Mononuclear cell (primary cell): ENCODE results near the gene KANK3. TPM values are rescaled to one million over a fixed set of nuclear protein-coding genes. Genes with fewer than 3 reads are reported as not detected.
"Not testable (repeated sequence)": the region's sequence is repeated elsewhere in the genome, so short reads cannot be mapped to it uniquely, and the experiment has no call there.

Source experiments
- H3K27me3 ChIP-seq: 2 replicates; pipeline ENCODE4 v1.6.0; 2011; ENCODE audit warnings: low read length, control low read depth; ENCODE audit not compliant: insufficient read depth
- H3K4me1 ChIP-seq: 2 replicates; pipeline ENCODE4 v1.5.1; 2011; ENCODE audit warnings: mild to moderate bottlenecking, low read length, control low read depth; ENCODE audit not compliant: insufficient read depth
- H3K4me3 ChIP-seq: 2 replicates; pipeline ENCODE4 v1.5.1; 2011; ENCODE audit warnings: mild to moderate bottlenecking, low read length, moderate library complexity
- H3K9me3 ChIP-seq: 2 replicates; pipeline ENCODE4 v1.5.1; 2011; ENCODE audit warnings: low read depth, mild to moderate bottlenecking, control low read depth, low read length
- total RNA-seq: library from RNA; depleted of rRNA; stranded (reverse); fragments of >200 nt; gene quantifications from one replicate; pipeline ENCODE4 v1.2.3, GENCODE V29; 2012

Gene KANK3
- total RNA-seq, 1 donor, result 0.42 TPM

DNA sequence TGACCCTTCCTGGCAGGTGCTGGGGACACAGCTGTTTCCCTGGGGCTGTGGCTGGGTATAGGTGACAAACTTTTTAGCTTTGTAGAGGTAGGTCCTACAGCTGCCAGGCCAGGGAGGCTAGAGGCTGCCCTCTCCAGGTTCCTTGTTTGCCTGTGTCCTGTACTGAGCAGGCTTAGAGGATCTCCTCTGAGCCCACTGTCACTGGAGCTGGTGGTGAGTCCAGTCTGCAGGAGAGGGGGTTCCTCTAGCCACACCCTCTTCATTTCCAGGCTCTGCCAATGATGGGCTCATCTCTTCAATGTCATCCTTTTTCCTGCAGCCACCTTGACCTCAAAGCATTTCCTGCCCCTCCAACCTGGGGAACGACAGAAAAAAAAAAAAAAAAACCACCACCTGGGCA lies 34.5 kb upstream of the KANK3 start:
- Histone ChIP-seq H3K27me3 (no peaks in the 10 kb centered on the region), H3K4me3 (no peak overlapping the region), H3K4me1 (no peaks in the 10 kb centered on the region), H3K9me3 (no peaks in the 10 kb centered on the region)

DNA sequence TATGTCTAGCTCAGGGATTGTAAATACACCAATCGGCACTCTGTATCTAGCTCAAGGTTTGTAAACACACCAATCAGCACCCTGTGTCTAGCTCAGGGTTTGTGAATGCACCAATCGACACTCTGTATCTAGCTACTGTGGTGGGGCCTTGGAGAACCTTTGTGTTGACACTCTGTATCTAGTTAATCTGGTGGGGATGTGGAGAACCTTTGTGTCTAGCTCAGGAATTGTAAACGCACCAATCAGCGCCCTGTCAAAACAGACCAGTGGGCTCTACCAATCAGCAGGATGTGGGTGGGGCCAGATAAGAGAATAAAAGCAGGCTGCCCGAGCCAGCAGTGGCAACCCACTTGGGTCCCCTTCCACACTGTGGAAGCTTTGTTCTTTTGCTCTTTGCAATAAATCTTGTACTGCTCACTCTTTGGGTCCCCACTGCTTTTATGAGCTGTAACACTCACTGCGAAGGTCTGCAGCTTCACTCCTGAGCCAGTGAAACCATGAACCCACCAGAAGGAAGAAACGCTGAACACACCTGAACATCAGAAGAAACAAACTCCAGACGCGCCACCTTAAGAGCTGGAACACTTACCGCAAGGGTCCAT lies 33.4 kb upstream of the KANK3 start:
- H3K9me3 ChIP-seq, H3K4me1 ChIP-seq, H3K27me3 ChIP-seq, H3K4me3 ChIP-seq: not testable (repeated sequence)

DNA sequence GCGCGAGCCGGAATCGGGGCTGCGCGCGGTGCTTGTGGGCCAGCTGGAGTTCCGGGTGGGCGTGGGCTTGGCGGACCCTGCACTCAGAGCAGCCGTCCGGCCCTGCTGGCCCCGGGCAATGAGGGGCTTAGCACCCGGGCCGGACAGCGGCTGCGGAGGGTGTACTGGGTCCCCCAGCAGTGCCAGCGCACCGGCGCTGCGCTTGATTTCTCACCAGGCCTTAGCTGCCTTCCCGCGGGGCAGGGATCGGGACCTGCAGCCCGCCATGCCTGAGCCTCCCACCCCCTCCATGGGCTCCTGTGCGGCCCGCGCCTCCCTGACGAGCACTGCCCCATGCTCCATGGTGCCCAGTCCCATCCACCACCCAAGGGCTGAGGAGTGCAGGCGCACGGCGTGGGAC lies 32.7 kb upstream of the KANK3 start:
- H3K4me3 ChIP-seq, H3K9me3 ChIP-seq, H3K4me1 ChIP-seq, H3K27me3 ChIP-seq: not testable (repeated sequence)

DNA sequence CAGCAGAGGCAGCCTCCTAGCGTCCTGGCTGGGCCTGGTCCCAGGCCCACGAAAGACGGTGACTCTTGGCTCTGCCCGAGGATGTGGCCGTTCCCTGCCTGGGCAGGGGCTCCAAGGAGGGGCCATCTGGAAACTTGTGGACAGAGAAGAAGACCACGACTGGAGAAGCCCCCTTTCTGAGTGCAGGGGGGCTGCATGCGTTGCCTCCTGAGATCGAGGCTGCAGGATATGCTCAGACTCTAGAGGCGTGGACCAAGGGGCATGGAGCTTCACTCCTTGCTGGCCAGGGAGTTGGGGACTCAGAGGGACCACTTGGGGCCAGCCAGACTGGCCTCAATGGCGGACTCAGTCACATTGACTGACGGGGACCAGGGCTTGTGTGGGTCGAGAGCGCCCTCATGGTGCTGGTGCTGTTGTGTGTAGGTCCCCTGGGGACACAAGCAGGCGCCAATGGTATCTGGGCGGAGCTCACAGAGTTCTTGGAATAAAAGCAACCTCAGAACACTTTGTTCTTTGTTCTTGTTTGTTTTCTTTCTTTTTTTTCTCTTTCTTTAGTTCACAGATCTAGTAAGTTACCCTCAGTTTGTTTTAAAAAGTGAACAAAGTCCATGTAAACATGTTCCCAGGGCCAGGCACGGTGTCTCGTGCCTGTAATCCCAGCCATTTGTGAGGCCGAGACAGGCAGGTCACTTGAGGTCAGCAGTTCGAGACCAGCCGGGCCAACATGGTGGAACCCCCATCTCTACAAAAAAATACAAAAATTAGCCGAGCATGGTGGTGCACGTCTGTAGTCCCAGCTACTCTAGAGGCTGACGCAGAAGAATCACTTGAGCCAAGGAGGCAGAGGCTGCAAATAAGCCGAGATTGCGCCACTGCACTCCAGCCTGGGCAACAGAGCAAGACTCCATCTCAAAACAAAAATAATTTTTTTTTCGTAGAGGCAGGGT lies 31.1 kb upstream of the KANK3 start:
- H3K27me3 ChIP-seq, result no peaks in the 10 kb centered on the region
- H3K4me1 ChIP-seq, result no peaks in the 10 kb centered on the region
- H3K9me3 ChIP-seq, result no peaks in the 10 kb centered on the region
- no peak overlapping the region for H3K4me3 ChIP-seq

DNA sequence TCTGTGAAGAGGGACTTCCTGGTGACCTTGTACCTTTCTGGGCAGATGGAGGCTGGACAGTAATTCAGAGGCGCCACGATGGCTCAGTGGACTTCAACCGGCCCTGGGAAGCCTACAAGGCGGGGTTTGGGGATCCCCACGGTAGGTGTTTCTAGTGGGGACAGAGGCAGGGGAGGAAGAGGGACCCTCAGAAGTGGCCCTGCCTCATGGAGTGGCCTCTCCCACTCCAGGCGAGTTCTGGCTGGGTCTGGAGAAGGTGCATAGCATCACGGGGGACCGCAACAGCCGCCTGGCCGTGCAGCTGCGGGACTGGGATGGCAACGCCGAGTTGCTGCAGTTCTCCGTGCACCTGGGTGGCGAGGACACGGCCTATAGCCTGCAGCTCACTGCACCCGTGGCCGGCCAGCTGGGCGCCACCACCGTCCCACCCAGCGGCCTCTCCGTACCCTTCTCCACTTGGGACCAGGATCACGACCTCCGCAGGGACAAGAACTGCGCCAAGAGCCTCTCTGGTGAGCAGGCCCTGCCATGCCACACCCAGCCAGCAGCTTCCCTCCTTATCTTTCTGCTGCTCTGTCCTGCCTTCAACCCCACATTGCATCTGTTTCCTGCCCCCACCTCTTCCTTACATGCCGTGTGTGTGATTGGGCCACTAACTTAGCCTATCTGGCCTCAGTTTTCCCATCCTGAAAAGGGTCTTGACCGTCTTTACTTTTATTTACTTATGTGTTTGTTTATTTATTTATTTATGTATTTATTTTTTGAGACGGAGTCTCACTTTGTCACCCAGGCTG lies 28.1 kb upstream of the KANK3 start:
- Histone ChIP-seq H3K4me3 (no peak overlapping the region), H3K4me1 (no peaks in the 10 kb centered on the region), H3K9me3 (no peaks in the 10 kb centered on the region), H3K27me3 (no peaks in the 10 kb centered on the region)

DNA sequence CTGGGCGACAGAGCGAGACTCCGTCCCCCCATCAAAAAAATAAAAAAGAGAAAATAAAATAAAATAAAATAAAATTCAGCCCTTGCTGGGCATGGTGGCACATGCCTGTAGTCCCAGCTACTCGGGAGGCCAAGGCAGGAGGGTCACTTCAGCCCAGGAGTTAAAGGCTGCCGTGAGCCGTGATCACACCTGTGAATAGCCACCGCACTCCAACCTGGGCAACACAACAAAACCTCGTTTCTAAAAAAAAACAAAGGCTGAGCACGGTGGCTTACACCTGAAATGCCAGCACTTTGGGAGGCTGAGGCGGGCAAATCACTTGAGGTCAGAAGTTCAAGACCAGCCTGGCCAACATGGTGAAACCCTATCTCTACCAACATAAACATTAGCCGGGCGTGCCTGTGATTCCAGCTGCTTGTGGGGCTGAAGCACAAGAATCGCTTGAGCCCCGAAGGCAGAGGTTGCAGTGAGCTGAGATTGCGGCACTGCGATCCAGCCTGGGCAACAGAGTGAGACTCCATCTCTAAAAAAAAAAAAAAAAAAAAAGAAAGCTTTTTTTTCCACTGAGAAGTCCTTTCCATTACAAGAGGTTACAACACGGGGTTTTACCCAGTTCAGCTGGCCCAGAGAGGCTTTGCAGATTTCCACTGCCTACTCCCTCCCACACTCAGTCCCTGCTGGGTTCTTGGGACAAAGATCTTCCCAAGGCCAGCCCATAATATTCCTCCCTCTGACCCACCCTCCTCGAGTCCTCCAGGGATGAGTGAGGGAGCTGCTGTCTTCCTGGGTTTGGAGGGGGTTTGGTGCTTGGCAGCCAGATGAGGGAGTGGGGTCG lies 27.3 kb upstream of the KANK3 start:
- no peaks in the 10 kb centered on the region for H3K4me1 ChIP-seq
- no peak overlapping the region for H3K4me3 ChIP-seq
- H3K27me3 ChIP-seq, result peaks cover 4% of the 10 kb centered on the region
- H3K9me3 ChIP-seq, result no peaks in the 10 kb centered on the region

DNA sequence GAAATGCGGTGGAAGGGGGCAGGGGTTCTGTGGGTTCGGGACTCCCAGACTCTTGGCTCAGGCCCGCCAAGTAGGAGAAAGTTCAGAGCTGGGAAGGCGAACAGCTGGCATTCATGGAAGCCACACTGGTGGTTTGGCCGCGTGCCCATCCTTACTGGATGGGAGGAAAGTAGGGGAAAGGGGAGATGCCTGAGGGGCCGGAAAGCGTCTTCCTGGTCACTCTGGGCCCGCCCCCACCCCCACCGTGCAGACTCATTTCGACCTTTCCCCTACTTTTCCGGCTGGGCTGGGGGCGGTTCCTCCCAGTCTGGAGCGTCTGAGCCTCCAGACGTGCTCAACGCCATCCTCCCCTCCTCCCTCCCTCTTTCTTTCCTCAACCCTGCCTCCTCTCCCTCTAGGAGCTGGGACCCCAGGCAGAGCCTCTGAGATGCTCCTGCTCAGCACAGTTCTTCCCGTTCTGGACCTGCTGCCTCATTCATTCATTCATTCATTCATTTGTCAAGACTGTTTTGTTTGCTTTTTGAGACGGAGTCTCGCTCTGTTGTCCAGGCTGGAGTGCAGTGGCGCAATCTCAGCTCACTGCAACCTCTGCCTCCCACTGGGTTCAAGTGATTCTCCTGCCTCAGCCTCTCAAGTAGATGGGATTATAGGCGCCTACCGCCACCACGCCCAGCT lies 24.4 kb upstream of the KANK3 start:
- Histone ChIP-seq H3K4me1 (peaks cover 14% of the 10 kb centered on the region), H3K4me3 (no peak overlapping the region), H3K27me3 (peaks cover 20% of the 10 kb centered on the region), H3K9me3 (no peaks in the 10 kb centered on the region)

DNA sequence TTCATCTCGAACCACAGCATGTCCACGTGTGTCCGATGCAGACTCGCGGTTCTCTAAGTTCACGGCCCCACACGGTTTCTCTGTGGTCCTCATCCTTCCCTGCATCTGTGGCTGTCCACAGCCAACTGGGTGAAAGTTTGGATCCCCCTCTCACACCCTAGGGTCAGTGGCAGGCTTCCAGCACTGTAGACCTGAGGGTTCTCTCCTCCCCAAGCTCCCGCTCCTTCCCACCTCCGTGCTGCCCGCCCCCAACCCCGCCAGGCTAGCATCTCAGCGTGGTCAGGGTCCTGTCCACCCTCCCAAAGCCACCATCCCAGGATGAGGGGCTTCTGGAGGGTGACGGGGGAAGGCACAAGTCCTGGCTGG lies 23.9 kb upstream of the KANK3 start:
- H3K9me3 ChIP-seq, result no peaks in the 10 kb centered on the region
- H3K4me1 ChIP-seq, result peaks cover 14% of the 10 kb centered on the region
- H3K4me3 ChIP-seq, result no peak overlapping the region
- H3K27me3 ChIP-seq, result peaks cover 24% of the 10 kb centered on the region

DNA sequence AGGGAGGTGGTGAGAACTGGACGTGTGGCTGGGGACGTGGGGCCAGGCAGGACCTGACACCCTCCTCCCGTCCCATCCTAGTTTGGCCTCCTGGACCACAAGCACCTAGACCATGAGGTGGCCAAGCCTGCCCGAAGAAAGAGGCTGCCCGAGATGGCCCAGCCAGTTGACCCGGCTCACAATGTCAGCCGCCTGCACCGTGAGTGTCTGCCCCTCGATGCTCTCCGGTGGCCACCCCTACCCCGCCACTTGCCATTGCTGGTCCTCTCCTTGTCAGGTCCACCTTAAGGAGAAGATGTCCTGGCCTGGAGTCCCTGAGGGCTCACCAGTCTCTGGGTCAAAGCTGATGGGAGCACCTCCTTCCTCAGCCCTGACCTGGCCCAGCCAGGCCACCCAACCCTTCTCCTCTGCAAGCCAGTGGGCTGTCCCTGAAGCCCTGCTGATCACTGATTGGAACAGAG lies 23.1 kb upstream of the KANK3 start:
- Histone ChIP-seq H3K27me3 (peaks cover 28% of the 10 kb centered on the region), H3K9me3 (no peaks in the 10 kb centered on the region), H3K4me1 (peaks cover 14% of the 10 kb centered on the region), H3K4me3 (no peak overlapping the region)

DNA sequence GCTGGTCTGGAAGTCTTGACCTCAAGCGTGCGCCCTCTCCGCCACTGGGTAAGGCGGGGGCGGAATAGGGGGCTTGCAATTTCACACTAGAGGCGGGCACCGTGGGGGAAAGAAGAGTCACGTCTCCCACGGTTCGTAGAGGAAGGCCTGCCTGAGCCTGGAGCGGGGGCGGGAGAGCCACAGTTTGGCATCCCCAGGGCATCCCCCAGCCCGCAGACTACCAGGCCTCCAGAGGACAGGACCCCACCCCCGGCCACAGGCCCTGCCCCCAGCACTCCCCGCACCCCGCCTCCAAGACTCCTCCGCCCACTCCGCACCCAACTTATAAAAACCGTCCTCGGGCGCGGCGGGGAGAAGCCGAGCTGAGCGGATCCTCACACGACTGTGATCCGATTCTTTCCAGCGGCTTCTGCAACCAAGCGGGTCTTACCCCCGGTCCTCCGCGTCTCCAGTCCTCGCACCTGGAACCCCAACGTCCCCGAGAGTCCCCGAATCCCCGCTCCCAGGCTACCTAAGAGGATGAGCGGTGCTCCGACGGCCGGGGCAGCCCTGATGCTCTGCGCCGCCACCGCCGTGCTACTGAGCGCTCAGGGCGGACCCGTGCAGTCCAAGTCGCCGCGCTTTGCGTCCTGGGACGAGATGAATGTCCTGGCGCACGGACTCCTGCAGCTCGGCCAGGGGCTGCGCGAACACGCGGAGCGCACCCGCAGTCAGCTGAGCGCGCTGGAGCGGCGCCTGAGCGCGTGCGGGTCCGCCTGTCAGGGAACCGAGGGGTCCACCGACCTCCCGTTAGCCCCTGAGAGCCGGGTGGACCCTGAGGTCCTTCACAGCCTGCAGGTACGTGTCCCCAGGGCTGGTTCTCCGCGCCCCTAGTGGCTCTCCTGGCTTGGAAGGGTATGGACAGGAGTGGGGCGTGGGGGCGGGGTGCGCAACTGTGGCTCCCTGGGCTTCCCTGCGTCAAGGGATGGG lies 21.0 kb upstream of the KANK3 start, which contains the start of gene ANGPTL4:
ANGPTL4 (plus strand) TSS at position 353 of the 969 bp plus-strand sequence; CDS start at position 520, 167 bp downstream.
- Histone ChIP-seq H3K4me3 (no peak within 1 kb of the TSS), H3K27me3 (peaks cover 28% of the 10 kb centered on the region), H3K9me3 (no peaks in the 10 kb centered on the region), H3K4me1 (peaks cover 14% of the 10 kb centered on the region)

DNA sequence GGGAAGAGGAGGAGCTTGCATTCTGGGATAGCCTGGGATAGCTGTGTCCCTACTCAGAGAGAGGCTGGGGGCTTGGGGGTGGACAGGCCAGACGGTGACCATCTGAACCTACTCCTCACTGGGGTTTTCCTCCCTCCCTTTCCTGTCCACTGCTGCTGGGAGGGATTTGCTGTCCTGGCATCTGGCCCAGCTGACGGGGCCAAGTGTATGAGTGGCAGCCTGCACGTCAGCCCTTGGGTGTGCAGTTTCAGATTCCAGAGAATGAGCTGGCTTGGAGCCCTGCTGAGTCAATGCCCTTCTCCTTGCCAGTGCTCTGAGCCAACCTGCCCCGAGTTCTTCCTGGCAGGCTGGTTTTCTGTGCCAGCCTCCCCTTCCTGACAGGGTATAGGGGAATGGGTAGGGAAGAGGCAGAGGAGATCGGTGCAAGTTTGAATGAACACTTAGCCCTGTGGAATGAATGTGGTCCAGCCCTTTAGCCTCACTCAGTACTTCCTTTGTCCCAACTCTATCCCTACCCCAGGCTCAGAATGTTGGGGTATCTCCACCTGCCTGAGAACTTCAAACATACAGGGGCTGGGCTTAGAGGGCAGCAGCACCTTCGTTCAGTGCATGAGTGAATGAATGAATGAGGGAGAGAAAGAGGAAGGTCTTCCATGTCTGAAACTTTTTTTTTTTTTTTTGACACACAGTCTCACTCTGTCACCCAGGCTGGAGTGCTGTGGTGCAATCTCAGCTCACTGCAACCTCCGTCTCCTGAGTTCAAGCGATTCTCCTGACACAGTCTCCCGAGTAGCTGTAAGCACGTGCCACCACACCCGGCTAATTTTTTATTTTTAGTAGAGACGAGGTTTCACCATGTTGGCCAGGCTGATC lies 19.1 kb upstream of the KANK3 start:
- Histone ChIP-seq H3K4me3 (no peak overlapping the region), H3K27me3 (peaks cover 28% of the 10 kb centered on the region), H3K4me1 (peaks cover 14% of the 10 kb centered on the region), H3K9me3 (no peaks in the 10 kb centered on the region)

DNA sequence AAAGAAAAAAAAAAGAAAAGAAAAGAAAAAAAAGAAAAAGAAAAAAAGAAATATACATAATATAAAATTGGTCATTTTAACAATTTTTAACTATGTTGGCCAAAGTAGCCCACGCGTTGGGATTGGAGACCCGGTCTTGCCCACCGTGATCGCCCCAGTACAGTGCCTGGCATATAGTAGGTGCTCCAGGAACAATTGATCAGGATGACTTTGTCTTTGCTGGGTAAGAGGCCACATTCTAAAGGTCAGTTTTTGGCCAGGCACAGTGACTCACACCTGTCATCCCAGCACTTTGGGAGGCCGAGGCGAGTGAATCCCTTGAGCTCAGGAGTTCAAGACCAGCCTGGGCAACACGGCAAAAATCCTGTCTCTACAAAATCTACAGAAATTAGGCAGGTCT lies 17.1 kb upstream of the KANK3 start:
- no peak overlapping the region for H3K4me3 ChIP-seq
- peaks cover 25% of the 10 kb centered on the region for H3K27me3 ChIP-seq
- peaks cover 14% of the 10 kb centered on the region for H3K4me1 ChIP-seq

More for the DNA sequence above, 17.1 kb upstream of the KANK3 start:
- H3K9me3 ChIP-seq, result no peaks in the 10 kb centered on the region
